Measurements from ENCODE around the gene MRPL9.

MRPL9 gene

GRCh38 chr1:151759241-151759640 is 4.1 kb downstream of the MRPL9 start:
- no peak for TF ChIP-seq ZBTB7A (IDR thresholded peaks at IDR 0.05; ENCODE audit: low read depth)
- TF ChIP-seq YY1 (IDR thresholded peaks at IDR 0.05; ENCODE audit: low read depth): no peak
- no peak for TF ChIP-seq CEBPB (IDR thresholded peaks at IDR 0.05)
- no peak for TF ChIP-seq NFIC (IDR thresholded peaks at IDR 0.05)
- TF ChIP-seq CREB1 (IDR thresholded peaks at IDR 0.05; ENCODE audit: low read depth): no peak
- no peak for TF ChIP-seq EGR1 (IDR thresholded peaks at IDR 0.05)
- no peak for TF ChIP-seq FOXM1 (IDR thresholded peaks at IDR 0.05; ENCODE audit: borderline replicate concordance, low read depth)
- TF ChIP-seq TAF1 (IDR thresholded peaks at IDR 0.05; ENCODE audit: low read depth): no peak
- no peak for TF ChIP-seq MAX (IDR thresholded peaks at IDR 0.05)
- TF ChIP-seq RAD21 (IDR thresholded peaks at IDR 0.05; ENCODE audit: low read depth): no peak
- no peak for TF ChIP-seq REST (IDR thresholded peaks at IDR 0.05; ENCODE audit: low read depth)
- no peak for TF ChIP-seq USF1 (IDR thresholded peaks at IDR 0.05)
- TF ChIP-seq TEAD4 (IDR thresholded peaks at IDR 0.05): no peak
- TF ChIP-seq TCF12 (IDR thresholded peaks at IDR 0.05; ENCODE audit: low read depth): no peak
- no peak for TF ChIP-seq EP300 (IDR thresholded peaks at IDR 0.05; ENCODE audit: borderline replicate concordance)

GRCh38 chr1:151756291-151756690 is 7.0 kb downstream of the MRPL9 start:
- no peak for TF ChIP-seq RAD21 (IDR thresholded peaks at IDR 0.05; ENCODE audit: low read depth)
- TF ChIP-seq REST (IDR thresholded peaks at IDR 0.05; ENCODE audit: low read depth): no peak
- TF ChIP-seq NFIC (IDR thresholded peaks at IDR 0.05): no peak
- no peak for TF ChIP-seq YY1 (IDR thresholded peaks at IDR 0.05; ENCODE audit: low read depth)

- TF ChIP-seq YY1 (IDR thresholded peaks at IDR 0.05; ENCODE audit: low read depth): no peak
- TF ChIP-seq TAF1 (IDR thresholded peaks at IDR 0.05; ENCODE audit: low read depth): no peak
- TF ChIP-seq MAX (IDR thresholded peaks at IDR 0.05): no peak
- TF ChIP-seq TCF12 (IDR thresholded peaks at IDR 0.05; ENCODE audit: low read depth): no peak
- TF ChIP-seq CEBPB (IDR thresholded peaks at IDR 0.05): no peak
- TF ChIP-seq RAD21 (IDR thresholded peaks at IDR 0.05; ENCODE audit: low read depth): no peak
- TF ChIP-seq CREB1 (IDR thresholded peaks at IDR 0.05; ENCODE audit: low read depth): no peak
- TF ChIP-seq USF1 (IDR thresholded peaks at IDR 0.05): no peak
- no peak for TF ChIP-seq EGR1 (IDR thresholded peaks at IDR 0.05)
- no peak for TF ChIP-seq TEAD4 (IDR thresholded peaks at IDR 0.05)
- TF ChIP-seq FOXM1 (IDR thresholded peaks at IDR 0.05; ENCODE audit: borderline replicate concordance, low read depth): no peak
- no peak for TF ChIP-seq EP300 (IDR thresholded peaks at IDR 0.05; ENCODE audit: borderline replicate concordance)
- TF ChIP-seq ZBTB7A (IDR thresholded peaks at IDR 0.05; ENCODE audit: low read depth): no peak
- TF ChIP-seq REST (IDR thresholded peaks at IDR 0.05; ENCODE audit: low read depth): no peak
- TF ChIP-seq NFIC (IDR thresholded peaks at IDR 0.05): no peak
Measured at GRCh38 chr1:151741516-151741915, 21.8 kb downstream of the MRPL9 start.

GRCh38 chr1:151739590-151740355 is 23.5 kb downstream of the MRPL9 start:
- TF ChIP-seq TAF1 (IDR thresholded peaks at IDR 0.05; ENCODE audit: low read depth): no peak
- peak; percentile 21; the same call in 1 of the 2 replicates for TF ChIP-seq RAD21 (IDR thresholded peaks at IDR 0.05; ENCODE audit: low read depth)
- no peak for TF ChIP-seq YY1 (IDR thresholded peaks at IDR 0.05; ENCODE audit: low read depth)
- TF ChIP-seq CEBPB (IDR thresholded peaks at IDR 0.05): no peak
- TF ChIP-seq TEAD4 (IDR thresholded peaks at IDR 0.05): 0 out of 2 replicates have a peak, but pooled peaks have one; percentile 19
- peak; percentile 27; the same call in 1 of the 2 replicates for TF ChIP-seq NFIC (IDR thresholded peaks at IDR 0.05)
- TF ChIP-seq EGR1 (IDR thresholded peaks at IDR 0.05): no peak
- TF ChIP-seq EP300 (IDR thresholded peaks at IDR 0.05; ENCODE audit: borderline replicate concordance): no peak
- no peak for TF ChIP-seq CREB1 (IDR thresholded peaks at IDR 0.05; ENCODE audit: low read depth)
- no peak for TF ChIP-seq ZBTB7A (IDR thresholded peaks at IDR 0.05; ENCODE audit: low read depth)
- TF ChIP-seq FOXM1 (IDR thresholded peaks at IDR 0.05; ENCODE audit: borderline replicate concordance, low read depth): no peak
- 0 out of 2 replicates have a peak, but pooled peaks have one; percentile 20 for TF ChIP-seq REST (IDR thresholded peaks at IDR 0.05; ENCODE audit: low read depth)
